ENCODE measurements around the gene PACRG.

The PACRG gene

DNA sequence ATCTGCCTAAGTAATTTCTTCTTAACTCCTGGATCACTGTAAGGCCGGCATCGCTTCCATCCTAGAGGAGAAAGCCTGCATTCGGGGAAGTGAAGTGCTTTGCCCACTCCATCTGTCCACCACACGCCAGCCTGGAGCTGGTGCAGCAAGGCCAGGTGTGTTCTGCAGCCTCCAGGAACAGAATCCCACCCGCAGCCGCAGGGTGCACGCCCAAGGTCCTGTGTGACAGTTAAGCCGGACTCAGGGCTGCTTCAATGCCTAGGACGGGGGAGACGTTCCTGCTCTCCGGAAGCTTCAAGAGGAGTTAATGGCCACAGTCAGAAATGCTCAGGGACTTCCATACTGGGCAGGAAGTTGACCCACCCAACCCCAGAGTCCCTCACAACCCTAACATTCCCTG is 600.6 kb downstream of the PACRG start:
- TF ChIP-seq, protein P1, sequence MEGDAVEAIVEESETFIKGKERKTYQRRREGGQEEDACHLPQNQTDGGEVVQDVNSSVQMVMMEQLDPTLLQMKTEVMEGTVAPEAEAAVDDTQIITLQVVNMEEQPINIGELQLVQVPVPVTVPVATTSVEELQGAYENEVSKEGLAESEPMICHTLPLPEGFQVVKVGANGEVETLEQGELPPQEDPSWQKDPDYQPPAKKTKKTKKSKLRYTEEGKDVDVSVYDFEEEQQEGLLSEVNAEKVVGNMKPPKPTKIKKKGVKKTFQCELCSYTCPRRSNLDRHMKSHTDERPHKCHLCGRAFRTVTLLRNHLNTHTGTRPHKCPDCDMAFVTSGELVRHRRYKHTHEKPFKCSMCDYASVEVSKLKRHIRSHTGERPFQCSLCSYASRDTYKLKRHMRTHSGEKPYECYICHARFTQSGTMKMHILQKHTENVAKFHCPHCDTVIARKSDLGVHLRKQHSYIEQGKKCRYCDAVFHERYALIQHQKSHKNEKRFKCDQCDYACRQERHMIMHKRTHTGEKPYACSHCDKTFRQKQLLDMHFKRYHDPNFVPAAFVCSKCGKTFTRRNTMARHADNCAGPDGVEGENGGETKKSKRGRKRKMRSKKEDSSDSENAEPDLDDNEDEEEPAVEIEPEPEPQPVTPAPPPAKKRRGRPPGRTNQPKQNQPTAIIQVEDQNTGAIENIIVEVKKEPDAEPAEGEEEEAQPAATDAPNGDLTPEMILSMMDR (IDR thresholded peaks at IDR 0.05) = no peak

GRCh38 chr6:163329991-163330390 is 602.2 kb downstream of the PACRG start:
- TF ChIP-seq, protein P1 (IDR thresholded peaks at IDR 0.05) = no peak

DNA sequence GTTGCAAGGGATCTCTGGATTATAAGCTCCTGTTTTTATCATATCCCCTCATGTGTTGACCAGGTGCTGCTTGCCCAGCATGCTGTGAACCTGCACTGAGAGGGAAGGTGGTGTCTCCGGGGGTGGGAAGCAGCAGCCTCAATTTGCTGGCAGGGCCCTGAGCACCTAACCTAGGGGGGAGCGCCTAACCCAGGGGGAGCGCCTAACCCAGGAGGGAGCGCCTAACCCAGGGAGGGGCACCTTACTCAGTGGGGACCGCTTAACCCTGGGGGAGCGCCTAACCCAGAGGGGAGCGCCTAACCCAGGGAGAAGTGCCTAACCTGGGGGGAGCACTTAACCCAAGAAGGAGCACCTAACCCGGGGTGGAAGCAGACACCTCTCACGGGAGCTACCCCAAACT is 603.5 kb downstream of the PACRG start:
- TF ChIP-seq, protein P1 (IDR thresholded peaks at IDR 0.05) = no peak

GRCh38 chr6:163332575-163332974 is 604.8 kb downstream of the PACRG start:
- TF ChIP-seq, protein P1 (IDR thresholded peaks at IDR 0.05) = no peak

GRCh38 chr6:163333038-163333437 is 605.3 kb downstream of the PACRG start:
- TF ChIP-seq, protein P1 (IDR thresholded peaks at IDR 0.05) = no peak

GRCh38 chr6:163333701-163334663 is 606.2 kb downstream of the PACRG start:
- TF ChIP-seq, protein P1 (IDR thresholded peaks at IDR 0.05) = no peak

- TF ChIP-seq, protein P1 (IDR thresholded peaks at IDR 0.05) = no peak
Measured at GRCh38 chr6:163335056-163335455, 607.3 kb downstream of the PACRG start.
